SHP77 treated with DMSO at 0.1 percent for 48 hours (cell line): Measurements from ENCODE around the gene RNPEPL1.

Experiments
- DNase-seq: peaks from one replicate; lab custom pipeline; 2025; lab: John Stamatoyannopoulos, UW

RNPEPL1 gene

DNA sequence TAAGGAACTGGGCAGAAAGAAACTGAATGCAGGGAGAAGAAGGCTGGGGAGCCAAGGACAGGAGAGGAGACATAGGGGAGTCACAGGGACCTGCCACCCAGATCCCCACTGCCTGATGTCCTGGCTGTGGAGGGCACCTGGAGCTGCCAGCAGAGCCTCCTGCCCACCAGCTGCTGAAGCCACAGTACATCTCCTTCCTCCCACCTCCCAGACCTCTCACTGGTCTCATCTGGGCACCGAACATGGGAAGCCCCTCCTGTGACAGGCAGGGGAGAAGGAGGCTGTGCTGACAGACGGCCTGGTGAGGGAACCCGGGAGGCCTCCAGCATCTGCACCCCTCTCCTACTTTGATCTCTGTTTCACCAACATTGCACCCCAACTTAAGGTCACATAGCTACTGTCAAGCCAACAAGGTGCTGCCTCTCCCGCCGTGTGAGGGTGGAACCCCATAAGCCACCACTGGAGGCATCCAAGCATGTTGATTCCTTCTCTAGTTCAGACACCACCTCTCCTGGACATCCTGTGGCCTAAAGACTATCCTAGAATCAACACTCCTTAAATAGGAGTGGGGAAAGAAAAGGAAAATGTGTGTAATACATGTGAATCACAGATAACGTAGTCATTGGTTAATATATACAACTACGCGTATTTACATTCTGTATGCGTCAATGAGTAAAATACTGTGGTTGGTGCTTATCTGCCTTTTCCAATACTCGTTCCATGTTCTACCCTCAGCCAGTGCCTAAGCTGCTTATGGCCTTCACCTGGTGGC lies 3.5 kb upstream of the RNPEPL1 start:
- DNase-seq = no peak

- DNase-seq = no peak
These were observed 2.7 kb upstream of the RNPEPL1 start for GRCh38 chr2:240565333-240566202.

DNA sequence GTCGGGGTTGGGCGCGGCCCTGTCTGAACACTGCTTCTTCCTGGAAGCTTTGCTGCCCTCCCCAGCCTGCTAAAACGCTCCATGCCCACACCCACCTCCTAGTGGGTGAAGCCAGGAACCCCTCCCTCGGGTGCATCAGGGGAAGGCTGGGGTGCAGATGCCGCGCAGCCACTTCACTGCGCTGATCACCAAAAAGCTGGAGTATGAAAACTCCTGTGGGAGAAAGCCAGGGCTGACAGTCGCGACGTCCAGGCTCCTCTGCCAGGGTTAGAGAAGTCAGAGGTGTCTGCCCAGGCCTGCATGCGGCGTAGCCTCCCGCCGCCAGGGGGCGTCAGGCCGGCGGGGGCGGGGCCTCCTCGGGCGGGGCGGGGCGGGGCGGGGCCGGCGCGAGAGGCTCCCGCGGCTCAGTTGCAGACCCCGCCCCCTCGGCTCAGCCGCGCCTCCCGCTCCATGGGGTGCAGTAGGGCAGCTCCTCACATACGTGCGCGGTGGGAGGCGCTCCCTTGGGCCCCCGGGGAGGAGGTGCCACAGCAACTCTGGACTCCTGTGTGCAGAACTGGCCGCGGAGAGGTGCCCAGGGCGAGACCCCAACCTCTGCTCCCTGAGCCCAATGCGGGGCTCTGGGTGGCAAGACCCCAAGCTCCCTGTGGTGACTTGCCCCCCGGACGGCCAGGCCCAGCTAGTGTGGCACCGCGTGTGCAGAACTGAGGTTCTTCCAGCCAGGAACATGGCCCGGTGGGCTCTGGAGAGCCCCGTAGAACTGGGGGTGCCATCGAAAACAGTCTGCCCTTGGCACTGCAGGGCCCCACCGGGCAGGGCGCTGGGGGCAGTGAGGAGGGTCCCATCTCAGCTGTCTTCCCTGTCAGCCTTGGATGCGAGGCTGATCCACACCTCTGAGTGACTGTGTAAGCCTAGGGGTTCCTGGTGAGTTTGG lies 1.8 kb upstream of the RNPEPL1 start:
- no peak for DNase-seq

- DNase-seq = no peak
These were observed 980 bp upstream of the RNPEPL1 start for GRCh38 chr2:240567137-240567871.

GRCh38 chr2:240568678-240569522 lies 616 bp downstream of the RNPEPL1 start:
- no peak for DNase-seq

DNA sequence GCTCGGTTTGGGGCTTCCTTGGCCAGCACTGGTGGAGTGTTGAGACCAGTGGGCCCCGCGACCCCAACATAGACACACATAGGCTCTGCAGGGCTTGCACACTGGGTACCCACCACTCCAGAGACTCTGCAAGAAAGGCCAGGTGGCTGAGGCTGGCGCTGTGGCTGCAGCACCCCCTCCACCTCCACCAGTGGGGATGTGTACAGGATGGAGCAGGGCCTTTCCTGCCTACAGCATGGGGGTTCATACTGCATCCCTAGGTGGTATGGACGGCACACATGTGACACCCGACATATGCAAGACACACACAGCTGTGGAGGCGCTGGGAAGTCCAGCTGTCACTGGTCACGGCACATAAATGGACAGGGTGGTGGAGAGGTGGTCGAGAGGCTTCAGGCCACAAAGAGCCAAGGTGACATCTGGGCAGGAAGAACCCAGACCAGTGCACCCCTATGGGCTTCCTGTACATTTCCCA lies 1.3 kb downstream of the RNPEPL1 start:
- DNase-seq = no peak

- no peak for DNase-seq
These were observed 1.8 kb downstream of the RNPEPL1 start for GRCh38 chr2:240569998-240570530.

GRCh38 chr2:240570531-240571313 lies 2.4 kb downstream of the RNPEPL1 start:
- no peak for DNase-seq

- no peak for DNase-seq
These were observed 3.2 kb downstream of the RNPEPL1 start for GRCh38 chr2:240571314-240571973.

GRCh38 chr2:240572141-240573031 lies 4.1 kb downstream of the RNPEPL1 start:
- DNase-seq = no peak

- DNase-seq = no peak
These were observed 4.8 kb downstream of the RNPEPL1 start for GRCh38 chr2:240573071-240573515.

DNA sequence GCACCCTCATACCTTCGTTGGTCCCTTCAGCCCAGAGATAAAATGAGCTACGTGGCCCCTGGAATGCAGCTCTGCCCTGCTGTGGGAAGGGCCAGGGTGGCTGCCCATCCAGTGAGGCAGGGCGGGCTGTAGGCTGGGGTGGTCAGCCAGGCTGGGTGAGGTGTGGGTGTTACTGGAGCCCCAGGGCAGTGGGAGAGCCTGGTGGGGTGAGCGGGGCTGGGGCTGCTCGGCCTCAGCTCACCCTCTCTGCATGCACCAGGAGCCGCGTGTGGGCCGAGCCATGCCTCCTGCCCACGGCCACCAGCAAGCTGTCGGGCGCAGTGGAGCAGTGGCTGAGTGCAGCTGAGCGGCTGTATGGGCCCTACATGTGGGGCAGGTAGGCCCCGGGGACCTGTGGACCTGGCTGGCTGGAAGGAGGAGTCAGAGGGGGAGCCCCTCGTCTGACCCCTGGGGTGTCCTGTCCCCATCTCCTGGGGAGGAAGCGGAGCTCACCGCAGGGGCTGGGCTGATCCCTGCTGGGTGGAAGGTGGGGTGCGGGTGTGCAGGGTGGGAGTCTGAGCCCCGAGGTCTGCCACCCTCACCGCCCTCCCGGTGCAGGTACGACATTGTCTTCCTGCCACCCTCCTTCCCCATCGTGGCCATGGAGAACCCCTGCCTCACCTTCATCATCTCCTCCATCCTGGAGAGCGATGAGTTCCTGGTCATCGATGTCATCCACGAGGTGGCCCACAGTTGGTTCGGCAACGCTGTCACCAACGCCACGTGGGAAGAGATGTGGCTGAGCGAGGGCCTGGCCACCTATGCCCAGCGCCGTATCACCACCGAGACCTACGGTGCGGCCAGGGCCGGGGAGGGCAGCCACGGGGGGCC lies 5.5 kb downstream of the RNPEPL1 start:
- DNase-seq = no peak

GRCh38 chr2:240574386-240575100 lies 6.3 kb downstream of the RNPEPL1 start:
- DNase-seq = no peak

- DNase-seq = no peak
These were observed 7.0 kb downstream of the RNPEPL1 start for GRCh38 chr2:240575101-240575965.

DNA sequence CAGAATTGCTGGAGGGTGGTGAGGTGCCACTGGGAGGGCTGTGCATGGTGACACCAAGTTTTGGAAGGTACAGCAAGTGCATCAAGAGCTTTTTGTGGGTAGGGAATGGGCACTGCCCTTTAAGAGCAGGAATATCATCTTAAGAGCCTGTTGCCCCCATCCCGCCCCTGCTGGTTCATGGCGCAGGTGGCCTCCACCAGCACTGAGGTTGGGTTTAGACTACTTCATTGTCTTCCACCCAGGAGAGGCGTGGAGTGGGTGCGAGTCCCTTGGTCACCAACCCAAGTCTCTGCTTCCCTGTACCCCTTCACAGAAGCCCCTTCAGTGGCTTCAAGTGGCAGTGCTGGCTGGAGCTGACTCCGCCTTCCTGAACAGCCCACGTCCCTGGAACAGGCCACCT lies 7.8 kb downstream of the RNPEPL1 start:
- DNase-seq = no peak
